ENCODE measurements around the gene DOCK10.

GRCh38 chr2:225011585-225011984 is 30.7 kb downstream of the DOCK10 start:
- TF ChIP-seq ATF2 (tag by site-specific recombination; IDR thresholded peaks at IDR 0.05; ENCODE audit: low read depth) (no peak), ZNF140 (tag by site-specific recombination; IDR thresholded peaks at IDR 0.05) (no peak), KLF10 (tag by site-specific recombination; IDR thresholded peaks at IDR 0.05) (no peak), ZNF830 (tag by site-specific recombination; IDR thresholded peaks at IDR 0.05; ENCODE audit: low read depth) (no peak), ZNF658 (tag by site-specific recombination; IDR thresholded peaks at IDR 0.05) (no peak), ZFP41 (tag by site-specific recombination; IDR thresholded peaks at IDR 0.05; ENCODE audit: borderline replicate concordance) (no peak), PRDM1 (tag by site-specific recombination; IDR thresholded peaks at IDR 0.05) (no peak), ZNF280D (tag by site-specific recombination; IDR thresholded peaks at IDR 0.05) (no peak), ZNF239 (tag by site-specific recombination; IDR thresholded peaks at IDR 0.05) (no peak), ZNF677 (tag by site-specific recombination; IDR thresholded peaks at IDR 0.05) (no peak)
- TF ChIP-seq, protein P1, sequence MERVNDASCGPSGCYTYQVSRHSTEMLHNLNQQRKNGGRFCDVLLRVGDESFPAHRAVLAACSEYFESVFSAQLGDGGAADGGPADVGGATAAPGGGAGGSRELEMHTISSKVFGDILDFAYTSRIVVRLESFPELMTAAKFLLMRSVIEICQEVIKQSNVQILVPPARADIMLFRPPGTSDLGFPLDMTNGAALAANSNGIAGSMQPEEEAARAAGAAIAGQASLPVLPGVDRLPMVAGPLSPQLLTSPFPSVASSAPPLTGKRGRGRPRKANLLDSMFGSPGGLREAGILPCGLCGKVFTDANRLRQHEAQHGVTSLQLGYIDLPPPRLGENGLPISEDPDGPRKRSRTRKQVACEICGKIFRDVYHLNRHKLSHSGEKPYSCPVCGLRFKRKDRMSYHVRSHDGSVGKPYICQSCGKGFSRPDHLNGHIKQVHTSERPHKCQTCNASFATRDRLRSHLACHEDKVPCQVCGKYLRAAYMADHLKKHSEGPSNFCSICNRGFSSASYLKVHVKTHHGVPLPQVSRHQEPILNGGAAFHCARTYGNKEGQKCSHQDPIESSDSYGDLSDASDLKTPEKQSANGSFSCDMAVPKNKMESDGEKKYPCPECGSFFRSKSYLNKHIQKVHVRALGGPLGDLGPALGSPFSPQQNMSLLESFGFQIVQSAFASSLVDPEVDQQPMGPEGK (tag by site-specific recombination; IDR thresholded peaks at IDR 0.05) = no peak
- TF ChIP-seq, protein P2, sequence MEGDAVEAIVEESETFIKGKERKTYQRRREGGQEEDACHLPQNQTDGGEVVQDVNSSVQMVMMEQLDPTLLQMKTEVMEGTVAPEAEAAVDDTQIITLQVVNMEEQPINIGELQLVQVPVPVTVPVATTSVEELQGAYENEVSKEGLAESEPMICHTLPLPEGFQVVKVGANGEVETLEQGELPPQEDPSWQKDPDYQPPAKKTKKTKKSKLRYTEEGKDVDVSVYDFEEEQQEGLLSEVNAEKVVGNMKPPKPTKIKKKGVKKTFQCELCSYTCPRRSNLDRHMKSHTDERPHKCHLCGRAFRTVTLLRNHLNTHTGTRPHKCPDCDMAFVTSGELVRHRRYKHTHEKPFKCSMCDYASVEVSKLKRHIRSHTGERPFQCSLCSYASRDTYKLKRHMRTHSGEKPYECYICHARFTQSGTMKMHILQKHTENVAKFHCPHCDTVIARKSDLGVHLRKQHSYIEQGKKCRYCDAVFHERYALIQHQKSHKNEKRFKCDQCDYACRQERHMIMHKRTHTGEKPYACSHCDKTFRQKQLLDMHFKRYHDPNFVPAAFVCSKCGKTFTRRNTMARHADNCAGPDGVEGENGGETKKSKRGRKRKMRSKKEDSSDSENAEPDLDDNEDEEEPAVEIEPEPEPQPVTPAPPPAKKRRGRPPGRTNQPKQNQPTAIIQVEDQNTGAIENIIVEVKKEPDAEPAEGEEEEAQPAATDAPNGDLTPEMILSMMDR (tag by site-specific recombination; IDR thresholded peaks at IDR 0.05) = no peak
- TF ChIP-seq, protein P3, sequence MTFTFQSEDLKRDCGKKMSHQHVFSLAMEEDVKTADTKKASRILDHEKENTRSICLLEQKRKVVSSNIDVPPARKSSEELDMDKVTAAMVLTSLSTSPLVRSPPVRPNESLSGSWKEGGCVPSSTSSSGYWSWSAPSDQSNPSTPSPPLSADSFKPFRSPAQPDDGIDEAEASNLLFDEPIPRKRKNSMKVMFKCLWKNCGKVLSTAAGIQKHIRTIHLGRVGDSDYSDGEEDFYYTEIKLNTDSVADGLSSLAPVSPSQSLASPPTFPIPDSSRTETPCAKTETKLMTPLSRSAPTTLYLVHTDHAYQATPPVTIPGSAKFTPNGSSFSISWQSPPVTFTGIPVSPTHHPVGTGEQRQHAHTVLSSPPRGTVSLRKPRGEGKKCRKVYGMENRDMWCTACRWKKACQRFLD (tag by site-specific recombination; IDR thresholded peaks at IDR 0.05) = no peak
- TF ChIP-seq, protein P4, sequence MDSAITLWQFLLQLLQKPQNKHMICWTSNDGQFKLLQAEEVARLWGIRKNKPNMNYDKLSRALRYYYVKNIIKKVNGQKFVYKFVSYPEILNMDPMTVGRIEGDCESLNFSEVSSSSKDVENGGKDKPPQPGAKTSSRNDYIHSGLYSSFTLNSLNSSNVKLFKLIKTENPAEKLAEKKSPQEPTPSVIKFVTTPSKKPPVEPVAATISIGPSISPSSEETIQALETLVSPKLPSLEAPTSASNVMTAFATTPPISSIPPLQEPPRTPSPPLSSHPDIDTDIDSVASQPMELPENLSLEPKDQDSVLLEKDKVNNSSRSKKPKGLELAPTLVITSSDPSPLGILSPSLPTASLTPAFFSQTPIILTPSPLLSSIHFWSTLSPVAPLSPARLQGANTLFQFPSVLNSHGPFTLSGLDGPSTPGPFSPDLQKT (IDR thresholded peaks at IDR 0.05; ENCODE audit: borderline replicate concordance, low read depth, low read length) = no peak
